Thymus (tissue), 11 donors: ENCODE data around the gene CYREN. TPM values are rescaled to one million over a fixed set of nuclear protein-coding genes. Genes with fewer than 3 reads are reported as not detected.
"Not testable (repeated sequence)": the region's sequence is repeated elsewhere in the genome, so short reads cannot be mapped to it uniquely, and the experiment has no call there.

ENCODE experiments used
- DNase-seq, 9 donors: peaks; one replicate each; pipeline ENCODE4 v3.0.0-alpha.2; 2013; ENCODE audit warnings: low spot score in 9 of 9, low read depth in 6 of 9, missing footprints in 1 of 9
- H3K27ac ChIP-seq, 2 donors: one replicate each; pipeline ENCODE4 v1.5.1; 2013; ENCODE audit warnings: control low read depth in 1 of 2, low read depth in 1 of 2, low read length in 1 of 2, mild to moderate bottlenecking in 1 of 2, moderate library complexity in 1 of 2
- H3K27me3 ChIP-seq, 2 donors: one replicate each; pipeline ENCODE4 v1.5.1; 2013; ENCODE audit warnings: low read length in 1 of 2; ENCODE audit not compliant: control insufficient read depth in 2 of 2, insufficient read depth in 1 of 2
- H3K36me3 ChIP-seq, 2 donors: one replicate each; pipeline ENCODE4 v1.5.1; 2013; ENCODE audit warnings: low read length in 1 of 2, mild to moderate bottlenecking in 1 of 2, moderate library complexity in 1 of 2; ENCODE audit not compliant: control insufficient read depth in 2 of 2, insufficient read depth in 2 of 2
- H3K4me1 ChIP-seq, 2 donors: one replicate each; pipeline ENCODE4 v1.5.1; 2013; ENCODE audit warnings: low read length in 2 of 2; ENCODE audit not compliant: control insufficient read depth in 2 of 2, insufficient read depth in 2 of 2
- H3K4me3 ChIP-seq, 2 donors: one replicate each; pipeline ENCODE4 v1.5.1; 2013; ENCODE audit warnings: low read length in 2 of 2, control low read depth in 1 of 2, mild to moderate bottlenecking in 1 of 2
- H3K9me3 ChIP-seq, 2 donors: one replicate each; pipeline ENCODE4 v1.5.1; 2013; ENCODE audit warnings: low read length in 1 of 2, mild to moderate bottlenecking in 1 of 2; ENCODE audit not compliant: control insufficient read depth in 2 of 2, insufficient read depth in 1 of 2
- WGBS: extraction: QIAGEN DNeasy Blood & Tissue Kit; methylation state at CpG from one replicate; pipeline ENCODE4 v1.1.7; 2013; 5-methylcytosine and 5-hydroxymethylcytosine counted together
- polyA plus RNA-seq: library from polyadenylated mRNA; stranded (reverse); fragments of 200-250 nt; gene quantifications from one replicate; pipeline ENCODE4 v1.2.3, GENCODE V29; 2013
- total RNA-seq: library from RNA; stranded (reverse); fragments of 120-200 nt; gene quantifications from one replicate; pipeline ENCODE4 v1.2.4, GENCODE V29; 2013
- donor health status: healthy.

Gene CYREN
- total and polyA plus RNA-seq, 2 donors: 28.0 to 42.9 TPM

DNA sequence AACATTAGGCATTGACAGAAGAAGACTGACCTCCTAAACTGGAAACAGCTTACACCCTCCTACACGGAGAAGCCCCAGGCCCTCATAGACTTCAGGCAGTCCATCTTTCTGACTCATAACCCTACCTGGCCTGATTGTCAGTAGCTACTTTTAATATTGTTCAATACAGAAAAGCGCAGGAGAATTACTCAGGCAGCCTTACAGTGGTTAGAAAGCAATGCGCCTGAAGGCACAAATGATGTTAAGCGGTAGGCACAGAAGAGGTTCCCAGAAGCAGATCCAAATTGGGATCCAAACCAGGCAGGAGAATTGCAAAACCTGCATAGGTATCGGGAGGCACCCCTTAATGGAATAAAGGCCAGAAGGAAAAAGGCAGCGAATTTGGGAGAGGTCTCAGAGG is 5.4 kb upstream of the CYREN start:
- H3K9me3 ChIP-seq: peaks cover 0 to 4% of the 10 kb centered on the region in 2 donors
- DNase-seq: no peak
- H3K36me3 ChIP-seq: no peaks in the 10 kb centered on the region
- H3K4me1 ChIP-seq: no peaks in the 10 kb centered on the region
- H3K4me3 ChIP-seq: no peak overlapping the region
- no peak overlapping the region for H3K27ac ChIP-seq
- WGBS: 97% methylated on average over 6 of the region's 6 CpGs
- no peaks in the 10 kb centered on the region for H3K27me3 ChIP-seq

DNA sequence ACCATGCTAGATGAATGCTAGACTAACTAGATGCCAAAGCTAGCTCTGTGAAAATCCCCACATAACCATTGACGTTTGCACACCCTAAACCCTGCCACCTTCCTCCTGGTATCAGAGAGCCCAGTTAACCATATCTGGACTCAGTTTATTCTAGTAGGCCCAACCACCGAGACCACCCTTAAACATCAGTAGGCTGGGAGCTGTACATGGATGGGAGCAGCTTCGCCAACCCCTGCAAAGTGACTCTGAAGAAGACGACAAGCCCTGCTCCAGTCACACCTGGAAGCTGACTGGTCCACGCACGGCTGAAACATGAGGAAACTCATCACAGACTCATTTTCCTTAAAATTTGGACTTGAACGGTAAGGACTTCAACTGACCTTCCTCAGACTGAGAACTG is 4.4 kb upstream of the CYREN start:
- 97% methylated on average over 7 of the region's 7 CpGs for WGBS

DNA sequence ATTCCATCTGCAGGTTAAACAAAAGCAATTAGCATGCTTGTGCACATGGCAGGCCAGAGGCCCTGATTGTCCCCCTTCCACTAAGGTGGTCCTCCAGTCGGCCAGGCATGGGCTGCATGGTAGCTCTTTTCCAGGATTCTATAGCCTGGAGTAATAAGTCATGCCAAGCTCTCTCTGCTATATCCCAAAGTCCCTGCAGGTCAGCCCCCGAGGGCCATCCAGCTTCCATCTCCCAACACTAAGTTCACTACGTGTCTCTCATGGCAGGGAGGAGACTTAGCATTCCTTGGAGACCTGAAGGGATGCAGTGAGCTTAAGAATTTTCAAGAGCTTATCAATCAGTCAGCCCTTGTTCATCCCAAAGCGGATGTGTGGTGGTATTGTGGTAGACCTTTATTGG is 3.4 kb upstream of the CYREN start:
- not testable (repeated sequence) for H3K27ac ChIP-seq, H3K4me3 ChIP-seq, H3K36me3 ChIP-seq, H3K27me3 ChIP-seq, DNase-seq, H3K9me3 ChIP-seq
- WGBS: 96% methylated on average over 4 of the region's 4 CpGs
- peaks cover 5 to 10% of the 10 kb centered on the region in 2 donors for H3K4me1 ChIP-seq

More for the DNA sequence above, 4.4 kb upstream of the CYREN start:
- Histone ChIP-seq H3K27me3 (no peaks in the 10 kb centered on the region), H3K4me1 (peaks cover 0 to under 1% of the 10 kb centered on the region in 2 donors), H3K4me3 (no peak overlapping the region), H3K27ac (no peak overlapping the region), H3K9me3 (no peaks in the 10 kb centered on the region), H3K36me3 (no peaks in the 10 kb centered on the region)
- no peak for DNase-seq

DNA sequence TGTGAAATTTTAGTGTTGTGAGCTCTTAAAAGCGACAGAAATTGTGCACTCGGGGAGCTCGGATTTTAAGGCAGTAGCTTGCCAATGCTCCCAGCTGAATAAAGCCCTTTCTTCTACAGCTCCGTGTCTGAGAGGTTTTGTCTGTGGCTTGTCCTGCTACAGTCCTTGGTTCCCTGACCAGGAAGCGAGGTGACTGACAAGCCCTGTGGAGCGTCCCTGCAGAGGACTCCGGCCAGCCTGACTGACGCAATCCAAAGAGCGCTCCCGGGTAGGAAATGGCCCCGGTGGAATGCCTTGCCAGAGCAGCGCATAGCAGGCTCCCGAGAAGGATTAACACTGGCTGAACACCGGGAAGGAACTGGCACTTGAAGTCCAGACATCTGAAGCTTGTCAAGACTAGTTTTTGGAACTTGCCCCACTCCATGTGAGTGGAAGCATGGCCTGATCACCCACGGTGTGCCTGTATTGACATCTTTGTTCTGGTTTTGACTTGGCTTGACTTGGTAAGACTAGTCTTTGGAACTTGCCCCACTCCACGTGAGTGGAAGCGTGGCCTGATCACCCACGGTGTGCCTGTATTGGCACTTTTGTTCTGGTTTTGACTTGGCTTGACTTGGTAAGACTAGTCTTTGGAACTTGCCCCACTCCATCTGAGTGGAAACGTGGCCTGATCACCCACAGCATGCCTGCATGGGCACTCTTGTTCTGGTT is 1.2 kb upstream of the CYREN start:
- not testable (repeated sequence) for H3K4me3 ChIP-seq, H3K27me3 ChIP-seq, H3K9me3 ChIP-seq, DNase-seq
- peaks cover 19 to 20% of the 10 kb centered on the region in 2 donors for H3K36me3 ChIP-seq
- WGBS: 91% methylated on average over 19 of the region's 19 CpGs
- peak overlapping the region; percentile 55 to 77 for H3K27ac ChIP-seq
- peaks cover 5 to 18% of the 10 kb centered on the region in 2 donors for H3K4me1 ChIP-seq

DNA sequence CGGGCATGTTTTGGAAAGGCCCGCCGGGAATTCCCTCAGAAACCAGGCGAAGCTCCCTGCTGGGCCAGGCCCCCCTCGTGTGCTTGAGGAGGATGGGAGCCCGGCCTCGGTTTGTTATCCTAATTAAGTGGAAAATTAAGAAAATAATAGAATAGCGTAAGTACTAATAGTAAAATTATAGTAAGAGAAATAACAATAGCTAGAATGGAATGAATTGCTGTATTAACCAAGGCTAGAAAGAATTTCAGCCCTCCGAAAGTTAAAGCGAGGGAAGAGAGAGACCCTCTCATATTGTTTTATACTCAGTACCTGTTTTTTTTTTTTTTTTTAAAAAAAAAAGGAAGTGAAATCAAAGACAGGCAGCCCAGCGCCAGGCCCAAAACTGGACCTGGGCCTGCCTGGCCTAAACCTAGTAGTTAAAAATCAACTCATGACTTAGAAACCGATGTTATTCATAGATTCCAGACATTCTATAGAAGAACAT is 533 bp upstream of the CYREN start:
- H3K9me3 ChIP-seq, H3K27me3 ChIP-seq, DNase-seq: not testable (repeated sequence)
- peaks cover 26 to 27% of the 10 kb centered on the region in 2 donors for H3K36me3 ChIP-seq
- peaks cover 5 to 18% of the 10 kb centered on the region in 2 donors for H3K4me1 ChIP-seq
- WGBS: 19% methylated on average over 12 of the region's 12 CpGs
- peak overlapping the region; percentile 96 to 98 for H3K27ac ChIP-seq
- peak overlapping the region; percentile 93 to 100 for H3K4me3 ChIP-seq

DNA sequence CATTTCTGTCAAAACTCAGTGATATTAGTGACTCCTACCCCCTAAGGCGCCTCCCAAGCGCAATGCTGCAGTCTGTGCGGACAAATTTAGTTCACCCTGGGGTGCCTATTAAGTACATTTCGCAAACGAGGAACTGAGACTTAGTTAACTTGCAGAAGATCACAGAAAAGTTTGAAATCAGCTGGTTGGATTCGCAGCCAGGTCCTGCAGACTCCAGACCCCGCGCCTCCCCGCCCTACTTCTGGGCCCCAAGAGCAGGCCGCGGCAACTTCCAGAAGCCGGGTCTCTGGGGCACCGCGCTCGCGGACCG is 588 bp downstream of the CYREN start:
- peaks cover 0 to 2% of the 10 kb centered on the region in 2 donors for H3K9me3 ChIP-seq
- peak overlapping the region; percentile 93 to 100 for H3K4me3 ChIP-seq
- H3K36me3 ChIP-seq: peaks cover 37 to 38% of the 10 kb centered on the region in 2 donors
- WGBS: 6% methylated on average over 17 of the region's 17 CpGs
- H3K27me3 ChIP-seq: no peaks in the 10 kb centered on the region
- peaks cover 5 to 18% of the 10 kb centered on the region in 2 donors for H3K4me1 ChIP-seq
- H3K27ac ChIP-seq: peak overlapping the region; percentile 96 to 98
- peak in 1 of 9 donors; percentile 19 for DNase-seq

DNA sequence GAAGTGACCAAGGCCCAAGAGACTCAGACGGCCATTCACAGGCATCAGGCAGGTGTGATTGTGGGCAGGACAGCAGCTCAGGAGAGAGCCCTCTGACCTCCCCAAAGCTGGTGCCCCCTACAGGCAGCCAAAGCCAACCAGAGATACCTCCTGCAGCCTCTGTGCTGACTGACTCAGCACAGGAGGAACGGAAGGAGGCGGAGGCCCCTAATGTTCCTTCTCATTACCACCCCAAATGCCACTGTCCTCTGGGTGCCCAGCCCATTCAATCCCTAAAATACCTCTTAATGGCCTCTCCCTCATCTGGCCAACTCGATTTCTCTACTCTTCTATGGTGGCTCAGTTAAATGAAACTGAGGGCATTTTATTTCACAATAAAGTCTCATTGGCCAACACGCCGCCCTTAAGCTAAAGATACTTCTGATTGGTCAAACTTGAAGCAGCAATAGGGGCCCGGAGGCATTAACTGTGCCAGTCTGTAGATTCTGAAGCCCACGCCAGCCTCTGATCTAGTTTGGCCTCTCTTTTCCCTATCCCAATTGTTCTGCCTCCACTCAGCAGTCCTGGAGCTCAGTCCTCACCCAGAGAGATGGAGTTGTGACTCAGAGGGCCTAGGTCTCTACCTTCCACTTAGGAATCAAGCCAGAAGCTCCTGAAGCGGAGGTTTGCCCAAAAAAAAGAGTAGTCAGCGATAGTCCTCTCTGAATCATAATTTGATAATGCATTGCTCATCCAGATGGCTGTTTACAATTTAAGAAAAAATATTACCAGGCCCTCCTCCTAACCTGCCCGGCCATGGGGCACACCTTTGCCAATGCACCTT is 1.2 kb downstream of the CYREN start:
- Histone ChIP-seq H3K27me3 (no peaks in the 10 kb centered on the region), H3K27ac (peak overlapping the region; percentile 96 to 98), H3K4me1 (peaks cover 5 to 18% of the 10 kb centered on the region in 2 donors), H3K36me3 (peaks cover 43 to 44% of the 10 kb centered on the region in 2 donors), H3K9me3 (peaks cover 0 to 8% of the 10 kb centered on the region in 2 donors), H3K4me3 (peak overlapping the region; percentile 93 to 100)
- WGBS: 77% methylated on average over 11 of the region's 11 CpGs
- DNase-seq: peak in 4 of 9 donors; percentile 7 to 56 (median 23)

DNA sequence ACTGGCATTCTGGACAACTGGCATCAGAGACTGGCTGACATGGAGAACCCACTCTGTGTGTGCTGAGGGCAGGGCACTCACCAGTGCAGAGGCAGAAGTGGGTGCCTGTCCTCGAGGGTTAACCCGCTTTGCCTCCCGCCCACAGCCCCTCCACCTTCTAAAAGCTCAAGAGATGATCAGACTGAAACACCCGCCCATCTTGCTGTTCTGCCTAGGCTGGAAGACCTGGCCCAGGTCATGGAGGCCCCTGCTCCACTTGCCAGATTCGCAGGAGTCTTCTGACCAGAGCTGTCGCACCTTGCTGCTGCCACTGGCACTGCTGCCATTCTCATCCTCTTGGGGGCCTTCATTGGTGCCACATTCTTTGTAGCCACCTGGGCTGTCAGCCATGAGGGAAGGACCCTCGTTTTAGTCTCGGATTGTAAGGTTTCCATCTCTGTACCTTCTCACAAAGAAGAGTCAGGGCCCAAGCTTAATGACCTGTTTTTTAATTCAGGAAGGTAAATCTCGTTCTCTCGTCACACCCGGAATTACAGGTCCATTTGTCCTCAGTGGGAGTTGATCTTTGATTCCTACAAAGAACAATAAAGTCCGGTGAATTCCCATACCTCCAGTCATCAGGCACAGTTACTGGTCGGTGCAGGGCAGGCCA is 1.9 kb downstream of the CYREN start:
- Histone ChIP-seq H3K36me3 (peaks cover 46 to 49% of the 10 kb centered on the region in 2 donors), H3K27ac (peak overlapping the region in 1 of 2 donors; percentile 20), H3K27me3 (no peaks in the 10 kb centered on the region), H3K4me3 (no peak overlapping the region), H3K9me3 (peaks cover 0 to 10% of the 10 kb centered on the region in 2 donors), H3K4me1 (peaks cover 5 to 18% of the 10 kb centered on the region in 2 donors)
- no peak for DNase-seq
- 96% methylated on average over 13 of the region's 13 CpGs for WGBS
